GM12878 (cell line): ENCODE measurements around the gene CAPZB. TPM values are rescaled to one million over a fixed set of nuclear protein-coding genes. Genes with fewer than 3 reads are reported as not detected.

Experiments used
- ATAC-seq: fragments of 200-7000 bp; cut with Tn5 transposase; 3 replicates; pipeline ENCODE4 v1.9.1; 2020; ENCODE audit warnings: mild to moderate bottlenecking, moderate library complexity
- BruUV-seq: library from RNA; stranded (reverse); fragments of 400-500 nt; replicated peaks from 2 replicates; lab custom pipeline; 2021; lab: Mats Ljungman, UMichigan
- CTCF ChIA-PET: fragments of 300-600 bp; sonication (Branson Sonifier 250); formaldehyde crosslinking; extraction: SDS; loops from one replicate; lab custom pipeline; 2021; ENCODE audit warnings: inconsistent platforms; lab: Yijun Ruan, JAX
- POLR2A ChIA-PET: fragments of 350-600 bp; formaldehyde crosslinking; extraction: SDS; loops from one replicate; lab custom pipeline; 2021; ENCODE audit warnings: inconsistent platforms; lab: Charles Lee
- RAD21 ChIA-PET: fragments of 300-600 bp; sonication (Branson Sonifier 250); formaldehyde crosslinking; loops from one replicate; lab custom pipeline; 2023; ENCODE audit warnings: antibody characterized with exemption; ENCODE audit not compliant: unreplicated experiment; lab: Charles Lee
- SMC1A ChIA-PET: fragments of 300-600 bp; sonication (Branson Sonifier 250); formaldehyde crosslinking; loops from one replicate; lab custom pipeline; 2023; ENCODE audit not compliant: unreplicated experiment, uncharacterized antibody; lab: Charles Lee
- DNase-seq: peaks from one replicate; pipeline ENCODE4 v3.0.0-alpha.2; 2011; ENCODE audit warnings: low read depth, low spot score
- FAIRE-seq: peaks from 3 replicates; lab custom pipeline; 2011; peaks lifted over from hg19 to GRCh38; lab: Jason Lieb, UNC
- H2AFZ ChIP-seq: 2 replicates; pipeline ENCODE4 v1.6.0; 2011; ENCODE audit warnings: low read depth, low read length, control low read depth; ENCODE audit not compliant: control insufficient read depth
- H3K27ac ChIP-seq: 2 replicates; pipeline ENCODE4 v1.5.1; 2011; ENCODE audit warnings: control low read depth; ENCODE audit not compliant: control insufficient read depth, insufficient read depth
- H3K27me3 ChIP-seq, 2 experiments: replicated peaks in 1 of 2; 2 replicates each; pipeline versions ENCODE4 v1.6.0 to v1.6.1; 2011; ENCODE audit warnings: low read length in 1 of 2; ENCODE audit not compliant: control insufficient read depth in 2 of 2, insufficient read depth in 2 of 2
- H3K36me3 ChIP-seq, 2 experiments: 2 replicates each; pipeline ENCODE4 v1.5.1; 2011; ENCODE audit warnings: low read length in 1 of 2; ENCODE audit not compliant: control insufficient read depth in 2 of 2, insufficient read depth in 2 of 2
- H3K4me1 ChIP-seq: 2 replicates; pipeline ENCODE4 v1.6.1; 2011; ENCODE audit warnings: mild to moderate bottlenecking, low read length, moderate library complexity, mixed read lengths; ENCODE audit not compliant: control insufficient read depth, insufficient read depth
- H3K4me2 ChIP-seq: 2 replicates; pipeline ENCODE4 v1.6.0; 2011; ENCODE audit warnings: control low read depth; ENCODE audit not compliant: control insufficient read depth, insufficient read depth
- H3K4me3 ChIP-seq: fragments of 200-600 bp; sonication (generic); 2 replicates; pipeline ENCODE4 v1.5.1; 2016
- H3K79me2 ChIP-seq: 2 replicates; pipeline ENCODE4 v1.6.0; 2011; ENCODE audit warnings: low read length; ENCODE audit not compliant: control insufficient read depth, insufficient read depth
- H3K9ac ChIP-seq: 2 replicates; pipeline ENCODE4 v1.8.0; 2011; ENCODE audit warnings: low read length, control low read depth, mixed read lengths; ENCODE audit not compliant: control insufficient read depth, insufficient read depth
- H3K9me3 ChIP-seq: replicated peaks from 3 replicates; pipeline ENCODE4 v1.5.1; 2011; ENCODE audit warnings: mild to moderate bottlenecking, low read length; ENCODE audit not compliant: control insufficient read depth, insufficient read depth
- H4K20me1 ChIP-seq: 2 replicates; pipeline ENCODE4 v1.6.0; 2011; ENCODE audit not compliant: control insufficient read depth, insufficient read depth
- EGR1 ChIP-seq, 2 experiments: IDR thresholded peaks; 1 replicate in 1 of 2; 2 replicates in 1 of 2; pipeline ENCODE4 v1.6.1; 2011 to 2012; ENCODE audit warnings: low read depth in 2 of 2, low read length in 2 of 2, borderline replicate concordance in 1 of 2, mild to moderate bottlenecking in 1 of 2, moderate library complexity in 1 of 2
- POLR2AphosphoS2 ChIP-seq: IDR thresholded peaks from 2 replicates; pipeline ENCODE4 v1.6.1; 2011; ENCODE audit warnings: low read depth, mild to moderate bottlenecking, low read length, improper control_type of control experiment, moderate library complexity
- RUNX3 ChIP-seq: IDR thresholded peaks from 2 replicates; pipeline ENCODE4 v1.6.1; 2012; ENCODE audit warnings: low read length, inconsistent platforms
- SPI1 ChIP-seq: IDR thresholded peaks from 2 replicates; pipeline ENCODE4 v1.6.1; 2011; ENCODE audit warnings: low read depth, mild to moderate bottlenecking, low read length, moderate library complexity, borderline replicate concordance; ENCODE audit not compliant: insufficient read depth
- SREBF1 ChIP-seq: IDR thresholded peaks from 2 replicates; pipeline ENCODE4 v1.6.1; 2012; ENCODE audit warnings: mild to moderate bottlenecking, low read length
- SUPT20H ChIP-seq: IDR thresholded peaks from 2 replicates; pipeline ENCODE4 v1.6.1; 2011; ENCODE audit warnings: low read depth, mild to moderate bottlenecking, low read length, moderate library complexity, borderline replicate concordance; ENCODE audit not compliant: control insufficient read depth
- WGBS: methylation state at CpG from one replicate; pipeline ENCODE4 v1.1.6; 2016; ENCODE audit warnings: low lambda C conversion rate; ENCODE audit not compliant: insufficient replicate concordance, insufficient coverage; ENCODE audit errors: missing lambda C conversion rate; 5-methylcytosine and 5-hydroxymethylcytosine counted together
- in situ Hi-C: fragments of 300-500 bp; cut with MboI; formaldehyde crosslinking; loops from 9 replicates; pipeline ENCODE4 v1.14.3; 2018; ENCODE audit warnings: mixed read lengths
- intact Hi-C: fragments of 100-400 bp; cut with micrococcal nuclease; formaldehyde crosslinking; loops from one replicate; pipeline ENCODE4 v1.14.2; 2022; ENCODE audit not compliant: unreplicated experiment
- polyA plus RNA-seq, 11 experiments: library from polyadenylated mRNA; depleted of rRNA in 4 of 11; unstranded in 6 of 11; stranded (reverse) in 5 of 11; fragments of >200 nt; fragmentation: Nextera tagmentation in 4 of 11; fragmentation: Illumina TruSeq in 1 of 11; extraction: Ambion mirVana in 4 of 11; extraction: Trizol in 1 of 11; gene quantifications; 1 replicate in 1 of 11; 2 replicates in 10 of 11; pipeline versions ENCODE4 v1.2.1 to v1.2.3, GENCODE V29; 2011 to 2016; ENCODE audit warnings: inconsistent platforms in 2 of 11, missing spikeins in 2 of 11, low read depth in 1 of 11
- total RNA-seq, 4 experiments: library from RNA; depleted of rRNA in 3 of 4; stranded (reverse); fragments of >200 nt in 3 of 4; fragmentation: Illumina TruSeq in 1 of 4; extraction: Trizol in 1 of 4; gene quantifications; 2 replicates each; pipeline versions ENCODE4 v1.2.1 to v1.2.3, GENCODE V29; 2013 to 2021
- TF ChIP-seq, protein P1 (sequence below): IDR thresholded peaks from 2 replicates; pipeline ENCODE4 v1.6.1; 2012; ENCODE audit warnings: improper control_type of control experiment, low read depth, low read length; ENCODE audit not compliant: insufficient replicate concordance
- TF ChIP-seq, protein P2 (sequence below): fragments of 450-650 bp; IDR thresholded peaks from 2 replicates; pipeline ENCODE4 v1.6.1; 2017; ENCODE audit warnings: mild to moderate bottlenecking, moderate library complexity
- TF ChIP-seq, protein P3 (sequence below): fragments of 450-650 bp; conservative IDR thresholded peaks from 2 replicates; pipeline ENCODE4 v1.6.1; 2017; ENCODE audit warnings: mild to moderate bottlenecking, moderate library complexity

Gene CAPZB
- total and polyA plus RNA-seq, 10 of the 15 experiments (the other 5 are each of a cell fraction or from before 2014, with no cell fraction given): 104 to 454 (median 213) TPM

DNA sequence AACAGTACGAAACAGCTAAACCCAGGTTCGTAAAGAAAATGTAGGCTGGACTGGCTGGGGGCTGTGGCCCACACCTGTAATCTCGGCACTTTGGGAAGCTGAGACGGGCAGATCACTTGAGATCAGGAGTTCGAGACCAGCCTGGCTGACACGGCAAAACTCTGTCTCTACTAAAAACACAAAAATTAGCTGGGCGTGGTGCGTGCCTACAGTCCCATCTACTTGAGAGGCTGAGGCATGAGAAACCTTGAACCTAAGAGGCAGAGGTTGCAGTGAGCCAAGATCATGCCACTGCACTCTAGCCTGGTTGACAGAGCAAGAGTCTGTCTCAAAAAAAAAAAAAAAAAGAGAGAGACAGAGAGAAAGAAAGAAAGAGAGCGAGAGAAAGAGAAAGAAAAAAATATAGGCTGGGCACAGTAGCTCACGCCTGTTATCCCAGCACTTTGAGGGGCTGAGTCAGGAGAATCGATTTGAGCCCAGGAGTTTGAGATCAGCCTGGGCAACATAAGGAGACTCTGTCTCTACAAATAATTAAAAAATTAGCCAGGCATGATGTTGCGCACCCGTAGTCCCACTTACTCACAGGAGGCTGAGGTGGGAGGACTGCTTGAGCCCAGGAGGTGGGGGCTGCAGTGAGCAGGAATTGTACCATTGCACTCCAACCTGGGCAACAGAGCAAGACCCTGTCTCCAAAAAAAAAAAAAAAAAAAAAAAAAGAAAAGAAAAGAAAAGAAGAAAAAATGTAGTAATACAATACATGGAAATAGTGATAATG, 35.7 kb downstream of the CAPZB start:
- Histone ChIP-seq H3K9me3 (no peaks in the 10 kb centered on the region), H3K36me3 (peaks cover 9 to 18% of the 10 kb centered on the region in 2 experiments; a peak in 3 of 4 replicates), H3K4me3 (no peak overlapping the region), H3K79me2 (peaks cover 91% of the 10 kb centered on the region), H3K4me2 (peak overlapping the region; percentile 54; the same call in 1 of the 2 replicates), H2AFZ (no peak overlapping the region), H3K9ac (no peak overlapping the region; the same call in 1 of the 2 replicates), H3K27ac (peak overlapping the region; percentile 65; the same call in 1 of the 2 replicates), H3K27me3 (no peaks in the 10 kb centered on the region), H4K20me1 (peaks cover 12% of the 10 kb centered on the region), H3K4me1 (peaks cover 49% of the 10 kb centered on the region)
- ChIA-PET CTCF (interaction anchor here (1.4 to 2.3 kb wide), 2 partner anchors 38 to 59 kb away, joined by 3 to 7 read pairs; no protein-coding TSS in a partner anchor), SMC1A (interaction anchor here (1.4 to 1.9 kb wide), 2 partner anchors 20 to 27 kb away, joined by 3 to 9 read pairs; no protein-coding TSS in a partner anchor), POLR2A (interaction anchor here (1.9 kb wide), 1 partner anchor 32 kb away, joined by 4 read pairs; no protein-coding TSS in a partner anchor), RAD21 (interaction anchor here (1.2 kb wide), 1 partner anchor 27 kb away, joined by 4 read pairs; no protein-coding TSS in a partner anchor)
- BruUV-seq: no TSS peak
- 87% methylated on average over 13 of the region's 13 CpGs for WGBS
- in situ Hi-C loops (no loop called here), intact Hi-C loops (no loop called here)
- FAIRE-seq (no peak), ATAC-seq (no peak), DNase-seq (no peak)
- TF ChIP-seq RUNX3: no peak
- TF ChIP-seq SUPT20H: no peak
- TF ChIP-seq, protein P1, sequence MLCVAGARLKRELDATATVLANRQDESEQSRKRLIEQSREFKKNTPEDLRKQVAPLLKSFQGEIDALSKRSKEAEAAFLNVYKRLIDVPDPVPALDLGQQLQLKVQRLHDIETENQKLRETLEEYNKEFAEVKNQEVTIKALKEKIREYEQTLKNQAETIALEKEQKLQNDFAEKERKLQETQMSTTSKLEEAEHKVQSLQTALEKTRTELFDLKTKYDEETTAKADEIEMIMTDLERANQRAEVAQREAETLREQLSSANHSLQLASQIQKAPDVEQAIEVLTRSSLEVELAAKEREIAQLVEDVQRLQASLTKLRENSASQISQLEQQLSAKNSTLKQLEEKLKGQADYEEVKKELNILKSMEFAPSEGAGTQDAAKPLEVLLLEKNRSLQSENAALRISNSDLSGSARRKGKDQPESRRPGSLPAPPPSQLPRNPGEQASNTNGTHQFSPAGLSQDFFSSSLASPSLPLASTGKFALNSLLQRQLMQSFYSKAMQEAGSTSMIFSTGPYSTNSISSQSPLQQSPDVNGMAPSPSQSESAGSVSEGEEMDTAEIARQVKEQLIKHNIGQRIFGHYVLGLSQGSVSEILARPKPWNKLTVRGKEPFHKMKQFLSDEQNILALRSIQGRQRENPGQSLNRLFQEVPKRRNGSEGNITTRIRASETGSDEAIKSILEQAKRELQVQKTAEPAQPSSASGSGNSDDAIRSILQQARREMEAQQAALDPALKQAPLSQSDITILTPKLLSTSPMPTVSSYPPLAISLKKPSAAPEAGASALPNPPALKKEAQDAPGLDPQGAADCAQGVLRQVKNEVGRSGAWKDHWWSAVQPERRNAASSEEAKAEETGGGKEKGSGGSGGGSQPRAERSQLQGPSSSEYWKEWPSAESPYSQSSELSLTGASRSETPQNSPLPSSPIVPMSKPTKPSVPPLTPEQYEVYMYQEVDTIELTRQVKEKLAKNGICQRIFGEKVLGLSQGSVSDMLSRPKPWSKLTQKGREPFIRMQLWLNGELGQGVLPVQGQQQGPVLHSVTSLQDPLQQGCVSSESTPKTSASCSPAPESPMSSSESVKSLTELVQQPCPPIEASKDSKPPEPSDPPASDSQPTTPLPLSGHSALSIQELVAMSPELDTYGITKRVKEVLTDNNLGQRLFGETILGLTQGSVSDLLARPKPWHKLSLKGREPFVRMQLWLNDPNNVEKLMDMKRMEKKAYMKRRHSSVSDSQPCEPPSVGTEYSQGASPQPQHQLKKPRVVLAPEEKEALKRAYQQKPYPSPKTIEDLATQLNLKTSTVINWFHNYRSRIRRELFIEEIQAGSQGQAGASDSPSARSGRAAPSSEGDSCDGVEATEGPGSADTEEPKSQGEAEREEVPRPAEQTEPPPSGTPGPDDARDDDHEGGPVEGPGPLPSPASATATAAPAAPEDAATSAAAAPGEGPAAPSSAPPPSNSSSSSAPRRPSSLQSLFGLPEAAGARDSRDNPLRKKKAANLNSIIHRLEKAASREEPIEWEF: no peak
- TF ChIP-seq SPI1: no peak
- TF ChIP-seq POLR2AphosphoS2: no peak
- TF ChIP-seq, protein P2, sequence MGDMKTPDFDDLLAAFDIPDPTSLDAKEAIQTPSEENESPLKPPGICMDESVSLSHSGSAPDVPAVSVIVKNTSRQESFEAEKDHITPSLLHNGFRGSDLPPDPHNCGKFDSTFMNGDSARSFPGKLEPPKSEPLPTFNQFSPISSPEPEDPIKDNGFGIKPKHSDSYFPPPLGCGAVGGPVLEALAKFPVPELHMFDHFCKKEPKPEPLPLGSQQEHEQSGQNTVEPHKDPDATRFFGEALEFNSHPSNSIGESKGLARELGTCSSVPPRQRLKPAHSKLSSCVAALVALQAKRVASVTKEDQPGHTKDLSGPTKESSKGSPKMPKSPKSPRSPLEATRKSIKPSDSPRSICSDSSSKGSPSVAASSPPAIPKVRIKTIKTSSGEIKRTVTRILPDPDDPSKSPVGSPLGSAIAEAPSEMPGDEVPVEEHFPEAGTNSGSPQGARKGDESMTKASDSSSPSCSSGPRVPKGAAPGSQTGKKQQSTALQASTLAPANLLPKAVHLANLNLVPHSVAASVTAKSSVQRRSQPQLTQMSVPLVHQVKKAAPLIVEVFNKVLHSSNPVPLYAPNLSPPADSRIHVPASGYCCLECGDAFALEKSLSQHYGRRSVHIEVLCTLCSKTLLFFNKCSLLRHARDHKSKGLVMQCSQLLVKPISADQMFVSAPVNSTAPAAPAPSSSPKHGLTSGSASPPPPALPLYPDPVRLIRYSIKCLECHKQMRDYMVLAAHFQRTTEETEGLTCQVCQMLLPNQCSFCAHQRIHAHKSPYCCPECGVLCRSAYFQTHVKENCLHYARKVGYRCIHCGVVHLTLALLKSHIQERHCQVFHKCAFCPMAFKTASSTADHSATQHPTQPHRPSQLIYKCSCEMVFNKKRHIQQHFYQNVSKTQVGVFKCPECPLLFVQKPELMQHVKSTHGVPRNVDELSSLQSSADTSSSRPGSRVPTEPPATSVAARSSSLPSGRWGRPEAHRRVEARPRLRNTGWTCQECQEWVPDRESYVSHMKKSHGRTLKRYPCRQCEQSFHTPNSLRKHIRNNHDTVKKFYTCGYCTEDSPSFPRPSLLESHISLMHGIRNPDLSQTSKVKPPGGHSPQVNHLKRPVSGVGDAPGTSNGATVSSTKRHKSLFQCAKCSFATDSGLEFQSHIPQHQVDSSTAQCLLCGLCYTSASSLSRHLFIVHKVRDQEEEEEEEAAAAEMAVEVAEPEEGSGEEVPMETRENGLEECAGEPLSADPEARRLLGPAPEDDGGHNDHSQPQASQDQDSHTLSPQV: no peak
- TF ChIP-seq, protein P3, sequence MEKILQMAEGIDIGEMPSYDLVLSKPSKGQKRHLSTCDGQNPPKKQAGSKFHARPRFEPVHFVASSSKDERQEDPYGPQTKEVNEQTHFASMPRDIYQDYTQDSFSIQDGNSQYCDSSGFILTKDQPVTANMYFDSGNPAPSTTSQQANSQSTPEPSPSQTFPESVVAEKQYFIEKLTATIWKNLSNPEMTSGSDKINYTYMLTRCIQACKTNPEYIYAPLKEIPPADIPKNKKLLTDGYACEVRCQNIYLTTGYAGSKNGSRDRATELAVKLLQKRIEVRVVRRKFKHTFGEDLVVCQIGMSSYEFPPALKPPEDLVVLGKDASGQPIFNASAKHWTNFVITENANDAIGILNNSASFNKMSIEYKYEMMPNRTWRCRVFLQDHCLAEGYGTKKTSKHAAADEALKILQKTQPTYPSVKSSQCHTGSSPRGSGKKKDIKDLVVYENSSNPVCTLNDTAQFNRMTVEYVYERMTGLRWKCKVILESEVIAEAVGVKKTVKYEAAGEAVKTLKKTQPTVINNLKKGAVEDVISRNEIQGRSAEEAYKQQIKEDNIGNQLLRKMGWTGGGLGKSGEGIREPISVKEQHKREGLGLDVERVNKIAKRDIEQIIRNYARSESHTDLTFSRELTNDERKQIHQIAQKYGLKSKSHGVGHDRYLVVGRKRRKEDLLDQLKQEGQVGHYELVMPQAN: no peak
- TF ChIP-seq EGR1 (IDR thresholded peaks at IDR 0.05; ENCODE audit: borderline replicate concordance in 1 of 2, low read depth in 2 of 2, low read length in 2 of 2): no peak
- no peak for TF ChIP-seq SREBF1
